Prostate gland (tissue), 2 donors: ENCODE measurements around the gene PRM3.

Experiments
- CTCF ChIP-seq, 4 experiments: fragments of 200-600 bp in 2 of 4; fragments of 450-650 bp in 2 of 4; sonication (generic) in 2 of 4; IDR thresholded peaks; 1 replicate in 3 of 4; 2 replicates in 1 of 4; pipeline ENCODE4 v1.5.1; 2016 to 2019; ENCODE audit warnings: antibody characterized with exemption in 4 of 4, mild to moderate bottlenecking in 2 of 4, moderate library complexity in 2 of 4
- POLR2A ChIP-seq: fragments of 450-650 bp; IDR thresholded peaks from one replicate; pipeline ENCODE4 v1.6.1; 2016; ENCODE audit warnings: antibody characterized with exemption, mild to moderate bottlenecking
- POLR2AphosphoS5 ChIP-seq: sonication (generic); formaldehyde crosslinking; IDR thresholded peaks from one replicate; pipeline ENCODE4 v1.6.1; 2017; ENCODE audit warnings: antibody characterized with exemption

GRCh38 chr16:11272484-11272883 is 945 bp downstream of the PRM3 start:
- TF ChIP-seq POLR2A (no peak), CTCF (IDR thresholded peaks at IDR 0.05) (no peak), POLR2AphosphoS5 (no peak)
